OCI-LY1 (cell line): Measurements from ENCODE around the gene CREB1.

ENCODE experiments used
- H2AFZ ChIP-seq: fragments of 200-600 bp; sonication (generic), shearing (Covaris generic); 2 replicates; pipeline ENCODE4 v1.6.0; 2014; ENCODE audit warnings: antibody characterized with exemption, mild to moderate bottlenecking, low read length
- H3F3A ChIP-seq: fragments of 200-600 bp; sonication (generic), shearing (Covaris generic); 2 replicates; pipeline ENCODE4 v1.6.0; 2014; ENCODE audit warnings: mild to moderate bottlenecking, antibody characterized with exemption, low read length, moderate library complexity; ENCODE audit not compliant: insufficient read depth
- H3K27ac ChIP-seq: fragments of 200-600 bp; sonication (generic); 2 replicates; pipeline ENCODE4 v1.5.1; 2014; ENCODE audit warnings: low read length, mixed run types, mild to moderate bottlenecking, low read depth; ENCODE audit not compliant: poor library complexity, severe bottlenecking
- H3K27me3 ChIP-seq: fragments of 200-600 bp; sonication (generic); 2 replicates; pipeline ENCODE4 v1.6.0; 2014; ENCODE audit warnings: antibody characterized with exemption, mild to moderate bottlenecking, low read length, moderate library complexity; ENCODE audit not compliant: insufficient read depth
- H3K36me3 ChIP-seq: fragments of 200-600 bp; sonication (generic); 2 replicates; pipeline ENCODE4 v1.6.1; 2014; ENCODE audit warnings: mild to moderate bottlenecking, antibody characterized with exemption, low read length, moderate library complexity, mixed read lengths; ENCODE audit not compliant: insufficient read depth
- H3K4me1 ChIP-seq: fragments of 200-600 bp; sonication (generic); 2 replicates; pipeline ENCODE4 v1.5.1; 2014; ENCODE audit warnings: mild to moderate bottlenecking, low read length, moderate library complexity; ENCODE audit not compliant: insufficient read depth, severe bottlenecking
- H3K4me2 ChIP-seq: fragments of 200-600 bp; sonication (generic), shearing (Covaris generic); 2 replicates; pipeline ENCODE4 v1.6.1; 2014; ENCODE audit warnings: low read length
- H3K4me3 ChIP-seq: fragments of 200-600 bp; sonication (generic); 2 replicates; pipeline ENCODE4 v1.5.1; 2014; ENCODE audit warnings: low read length, low read depth, mild to moderate bottlenecking, mixed read lengths; ENCODE audit not compliant: poor library complexity, severe bottlenecking
- H3K79me2 ChIP-seq: fragments of 200-600 bp; shearing (Covaris generic); 2 replicates; pipeline ENCODE4 v1.6.1; 2016; ENCODE audit warnings: mixed run types, low read length, mixed read lengths; ENCODE audit not compliant: insufficient read depth
- H3K9ac ChIP-seq: fragments of 200-600 bp; sonication (generic), shearing (Covaris generic); 2 replicates; pipeline ENCODE4 v1.6.1; 2014; ENCODE audit warnings: mild to moderate bottlenecking, low read length, mixed read lengths
- H3K9me2 ChIP-seq: fragments of 200-600 bp; sonication (generic), shearing (Covaris generic); 2 replicates; pipeline ENCODE4 v1.6.1; 2014; ENCODE audit warnings: low read depth, mild to moderate bottlenecking, low read length, mixed read lengths
- H3K9me3 ChIP-seq: fragments of 200-600 bp; shearing (Covaris generic); 2 replicates; pipeline ENCODE4 v1.6.1; 2014; ENCODE audit warnings: low read length, mixed read lengths
- H4K20me1 ChIP-seq: fragments of 200-600 bp; sonication (generic), shearing (Covaris generic); 2 replicates; pipeline ENCODE4 v1.6.0; 2016; ENCODE audit warnings: mild to moderate bottlenecking, low read length; ENCODE audit not compliant: insufficient read depth
- CTCF ChIP-seq: fragments of 200-600 bp; sonication (generic), shearing (Covaris generic); IDR thresholded peaks from 2 replicates; pipeline ENCODE4 v1.5.1; 2017; ENCODE audit warnings: mild to moderate bottlenecking, antibody characterized with exemption, low read length, moderate library complexity, mixed read lengths
- EZH2 ChIP-seq: fragments of 200-600 bp; sonication (generic), shearing (Covaris generic); IDR thresholded peaks from 2 replicates; pipeline ENCODE4 v1.8.0; 2017; ENCODE audit warnings: borderline replicate concordance, mixed run types, mild to moderate bottlenecking, antibody characterized with exemption, low read length, moderate library complexity, mixed read lengths

The CREB1 gene

GRCh38 chr2:207482630-207483029, 47.1 kb upstream of the CREB1 start:
- H3K27ac ChIP-seq: no peak overlapping the region
- no peaks in the 10 kb centered on the region for H4K20me1 ChIP-seq
- no peaks in the 10 kb centered on the region for H3K9me2 ChIP-seq
- H3K36me3 ChIP-seq: no peaks in the 10 kb centered on the region
- no peak overlapping the region for H3K4me3 ChIP-seq
- H3K79me2 ChIP-seq: no peaks in the 10 kb centered on the region
- H3K27me3 ChIP-seq: no peaks in the 10 kb centered on the region
- no peak overlapping the region for H3K9ac ChIP-seq
- H2AFZ ChIP-seq: no peak overlapping the region
- H3F3A ChIP-seq: no peaks in the 10 kb centered on the region
- no peak for TF ChIP-seq CTCF
- TF ChIP-seq EZH2: no peak
- H3K9me3 ChIP-seq: no peaks in the 10 kb centered on the region
- H3K4me1 ChIP-seq: no peaks in the 10 kb centered on the region
- H3K4me2 ChIP-seq: no peak overlapping the region

GRCh38 chr2:207483066-207483465, 46.7 kb upstream of the CREB1 start:
- Histone ChIP-seq H3K4me2 (no peak overlapping the region), H3K9me3 (no peaks in the 10 kb centered on the region), H3K4me3 (no peak overlapping the region), H2AFZ (no peak overlapping the region), H3K27ac (no peak overlapping the region), H3K9ac (no peak overlapping the region), H4K20me1 (no peaks in the 10 kb centered on the region), H3K4me1 (no peaks in the 10 kb centered on the region), H3K79me2 (no peaks in the 10 kb centered on the region), H3K27me3 (no peaks in the 10 kb centered on the region), H3F3A (no peaks in the 10 kb centered on the region), H3K9me2 (no peaks in the 10 kb centered on the region), H3K36me3 (no peaks in the 10 kb centered on the region)
- no peak for TF ChIP-seq EZH2
- no peak for TF ChIP-seq CTCF

- H4K20me1 ChIP-seq: no peaks in the 10 kb centered on the region
- H3K4me3 ChIP-seq: no peak overlapping the region
- H3K4me1 ChIP-seq: no peaks in the 10 kb centered on the region
- H3K9me2 ChIP-seq: no peaks in the 10 kb centered on the region
- no peaks in the 10 kb centered on the region for H3K9me3 ChIP-seq
- H3K36me3 ChIP-seq: no peaks in the 10 kb centered on the region
- no peak overlapping the region for H2AFZ ChIP-seq
- no peaks in the 10 kb centered on the region for H3K27me3 ChIP-seq
- no peak overlapping the region for H3K4me2 ChIP-seq
- H3K27ac ChIP-seq: no peak overlapping the region
- TF ChIP-seq EZH2: no peak
- no peak for TF ChIP-seq CTCF
- no peaks in the 10 kb centered on the region for H3K79me2 ChIP-seq
- no peak overlapping the region for H3K9ac ChIP-seq
- H3F3A ChIP-seq: no peaks in the 10 kb centered on the region
These were observed 46.3 kb upstream of the CREB1 start for GRCh38 chr2:207483477-207483876.
